HG03095 (cell line): ENCODE measurements around the gene ZNF438.
"Not testable (repeated sequence)": the region's sequence is repeated elsewhere in the genome, so short reads cannot be mapped to it uniquely, and the experiment has no call there.

Experiments used
- ATAC-seq: cut with Tn5 transposase; IDR thresholded peaks from one replicate; pipeline ENCODE4 v1.9.1; 2021; ENCODE audit warnings: moderate library complexity; ENCODE audit not compliant: unreplicated experiment

Gene ZNF438

DNA sequence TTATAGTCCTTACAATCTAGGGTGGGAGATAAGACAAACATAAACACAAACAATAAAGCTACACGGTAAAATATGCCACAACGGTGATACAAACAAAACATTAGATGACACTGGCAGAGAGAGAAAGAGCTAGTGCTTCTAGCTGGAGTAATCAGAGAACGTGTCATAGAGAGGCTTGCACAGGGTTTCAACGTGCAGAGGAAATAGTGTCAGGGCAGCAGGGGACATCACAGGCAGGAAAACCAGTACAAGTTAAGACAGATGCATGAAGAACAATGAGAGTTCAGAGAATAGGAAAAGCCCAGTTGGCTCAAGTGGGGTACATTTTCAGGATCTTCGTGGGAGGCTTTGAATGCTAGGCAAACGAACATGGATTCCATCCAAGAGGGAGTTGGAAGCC lies 91.4 kb downstream of the ZNF438 start:
- ATAC-seq, result no peak

DNA sequence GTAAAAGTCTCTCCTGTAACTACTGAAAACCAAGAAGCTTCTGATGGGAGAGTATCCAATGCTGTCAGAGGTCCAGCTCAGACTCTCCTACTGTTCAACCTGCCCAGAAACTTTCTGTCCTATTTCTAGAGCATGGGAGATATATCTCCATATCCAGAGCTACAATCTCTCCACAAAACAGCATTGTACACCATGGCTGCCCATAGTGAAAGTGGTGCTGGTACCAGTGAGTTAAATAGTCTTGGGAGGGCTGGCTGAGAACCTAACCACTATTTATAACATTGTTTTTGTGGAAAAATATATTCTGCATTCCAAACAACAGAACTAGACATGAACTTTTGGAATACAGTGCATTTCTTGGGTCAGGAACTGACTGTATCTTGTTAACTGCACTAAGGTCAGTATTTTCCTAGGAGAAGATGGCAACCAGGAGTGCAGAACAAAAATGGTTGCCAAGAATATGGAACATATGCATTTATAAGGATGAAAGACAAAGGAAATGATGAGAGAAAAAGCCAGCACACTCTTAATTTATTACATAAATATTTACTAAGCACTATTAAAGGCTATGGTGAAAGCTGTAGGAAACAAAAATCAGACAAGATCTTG lies 91.9 kb downstream of the ZNF438 start:
- no peak for ATAC-seq

DNA sequence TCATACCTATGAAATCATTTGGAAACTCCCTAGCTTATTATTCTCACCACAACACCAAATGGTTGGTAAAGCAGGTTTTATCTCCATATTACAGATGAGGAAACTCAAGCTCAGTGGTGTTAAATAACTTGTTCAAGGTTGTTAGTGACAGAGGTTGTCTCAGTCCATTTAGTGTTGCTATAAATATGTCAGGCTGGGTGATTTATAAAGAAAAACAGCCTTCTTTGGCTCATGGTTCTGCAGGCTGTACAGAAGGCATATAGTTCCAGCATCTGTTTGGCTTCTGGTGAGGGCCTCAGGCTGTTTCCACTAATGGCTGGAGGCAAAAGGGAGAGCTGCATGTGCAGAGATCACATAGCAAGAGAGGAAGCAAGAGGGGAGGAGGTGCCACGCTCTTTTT lies 96.6 kb downstream of the ZNF438 start:
- ATAC-seq, result no peak

DNA sequence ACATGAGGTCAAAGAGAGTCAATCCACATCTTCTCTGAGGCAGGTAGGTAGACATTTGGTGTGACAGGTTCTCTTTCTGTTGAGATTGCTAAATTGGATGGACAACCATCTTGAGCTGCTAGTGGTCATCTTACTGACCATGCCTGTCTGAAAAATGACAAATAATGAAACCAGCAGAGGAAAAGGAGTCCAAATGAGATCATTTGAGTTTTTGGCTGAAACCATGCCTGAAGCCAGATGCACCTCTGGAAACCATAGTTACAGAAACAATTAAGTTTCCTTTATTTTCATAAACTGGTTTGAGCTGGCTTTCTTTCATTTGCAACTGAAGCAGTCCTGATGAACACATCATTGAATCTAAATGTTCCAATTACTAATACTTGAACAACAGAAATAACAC lies 100.6 kb downstream of the ZNF438 start:
- no peak for ATAC-seq

DNA sequence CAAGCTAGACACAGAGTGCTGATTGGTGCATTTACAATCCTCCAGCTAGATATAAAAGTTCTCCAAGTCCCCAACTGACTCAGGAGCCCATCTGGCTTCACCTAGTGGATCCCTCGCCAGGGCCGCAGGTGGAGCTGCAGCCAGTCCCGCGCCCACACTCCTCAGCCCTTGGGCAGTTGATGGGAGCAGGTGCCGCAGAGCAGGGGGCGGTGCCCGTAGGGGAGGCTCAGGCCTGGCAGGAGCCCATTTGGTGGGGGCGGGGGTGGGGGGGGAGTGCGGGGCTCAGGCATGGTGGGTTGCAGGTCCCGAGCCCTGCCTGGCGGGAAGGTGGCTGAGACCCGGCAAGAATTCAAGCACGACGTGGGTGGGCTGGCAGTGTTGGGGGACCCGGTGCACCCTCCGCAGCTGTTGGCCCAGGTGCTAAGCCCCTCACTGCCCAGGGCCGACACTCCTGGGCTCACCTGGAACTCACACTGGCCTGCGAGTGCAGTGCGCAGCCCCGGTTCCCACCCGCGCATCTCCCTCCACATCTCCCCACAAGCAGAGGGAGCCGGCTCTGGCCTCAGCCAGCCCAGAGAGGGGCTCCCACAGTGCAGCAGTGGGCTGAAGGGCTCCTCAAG lies 101.7 kb downstream of the ZNF438 start:
- no peak for ATAC-seq

DNA sequence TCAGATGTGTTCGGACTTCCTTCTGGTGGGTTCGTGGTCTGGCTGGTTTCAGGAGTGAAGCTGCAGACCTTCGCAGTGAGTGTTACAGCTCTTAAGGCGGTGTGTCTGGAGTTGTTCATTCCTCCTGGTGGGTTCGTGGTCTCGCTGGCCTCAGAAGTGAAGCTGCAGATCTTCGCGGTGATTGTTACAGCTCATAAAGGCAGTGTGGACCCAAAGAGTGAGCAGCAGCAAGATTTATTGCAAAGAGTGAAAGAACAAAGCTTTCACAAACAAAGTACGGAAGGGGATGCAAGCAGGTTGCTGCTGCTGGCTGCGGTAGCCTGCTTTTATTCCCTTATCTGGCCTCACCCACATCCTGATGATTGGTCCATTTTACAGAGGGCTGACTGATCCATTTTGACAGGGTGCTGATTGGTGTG lies 102.3 kb downstream of the ZNF438 start:
- not testable (repeated sequence) for ATAC-seq

DNA sequence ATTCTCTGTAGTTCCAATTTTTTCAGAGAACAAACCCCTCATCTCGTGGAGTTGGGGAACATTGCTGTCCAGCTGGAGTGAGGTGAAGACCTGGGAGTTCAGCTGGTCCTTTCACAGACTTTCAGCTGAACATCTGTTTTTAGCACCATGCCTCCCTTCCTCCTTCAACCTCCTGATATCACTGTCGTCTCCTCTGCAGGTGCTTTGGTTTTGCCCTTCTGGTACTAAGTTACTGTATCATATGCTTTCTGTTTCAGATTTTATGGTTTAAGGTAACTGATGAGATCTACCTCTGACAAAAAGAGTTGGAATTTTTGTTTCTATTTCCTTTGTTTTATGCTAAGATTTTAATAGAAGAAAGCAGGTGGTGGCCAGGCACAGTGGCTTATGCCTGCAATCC lies 102.9 kb downstream of the ZNF438 start:
- ATAC-seq, result no peak

DNA sequence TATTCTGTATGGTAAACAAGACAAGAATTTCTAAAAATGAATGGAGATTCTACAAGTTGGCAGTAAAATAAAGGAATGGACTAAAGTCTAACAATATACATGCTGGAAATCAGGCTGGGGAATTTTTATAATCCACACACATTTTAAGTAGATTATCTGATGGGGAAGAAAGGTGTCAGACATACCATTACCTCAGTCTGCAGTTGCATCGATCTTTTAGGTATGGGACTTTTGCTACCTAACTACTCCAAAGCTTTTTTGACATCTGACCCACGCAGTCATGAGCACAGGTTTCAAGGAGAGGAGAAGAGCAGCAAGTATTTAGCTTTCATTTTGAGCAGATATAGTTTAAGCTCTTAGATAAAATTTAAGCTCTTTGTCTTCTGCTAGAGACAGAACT lies 113.0 kb downstream of the ZNF438 start:
- ATAC-seq, result no peak

DNA sequence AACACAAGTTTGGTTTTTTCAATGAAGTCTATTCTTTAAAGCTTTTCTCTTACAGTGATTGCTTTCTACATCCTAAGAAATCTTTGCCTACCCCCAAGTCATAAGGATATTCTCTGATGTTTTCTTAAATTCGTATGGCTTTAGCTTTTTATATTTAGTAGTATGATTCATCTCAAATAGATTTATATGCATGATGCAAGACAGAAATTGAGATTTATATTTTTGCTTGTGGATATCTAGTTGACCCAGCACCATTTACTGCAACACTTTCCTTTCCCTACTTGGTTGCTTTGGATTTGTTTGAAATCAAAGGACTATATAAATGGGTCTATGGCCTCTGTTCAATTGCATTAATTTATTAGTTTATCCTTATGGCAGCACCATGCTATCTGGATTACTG lies 113.9 kb downstream of the ZNF438 start:
- ATAC-seq, result no peak

DNA sequence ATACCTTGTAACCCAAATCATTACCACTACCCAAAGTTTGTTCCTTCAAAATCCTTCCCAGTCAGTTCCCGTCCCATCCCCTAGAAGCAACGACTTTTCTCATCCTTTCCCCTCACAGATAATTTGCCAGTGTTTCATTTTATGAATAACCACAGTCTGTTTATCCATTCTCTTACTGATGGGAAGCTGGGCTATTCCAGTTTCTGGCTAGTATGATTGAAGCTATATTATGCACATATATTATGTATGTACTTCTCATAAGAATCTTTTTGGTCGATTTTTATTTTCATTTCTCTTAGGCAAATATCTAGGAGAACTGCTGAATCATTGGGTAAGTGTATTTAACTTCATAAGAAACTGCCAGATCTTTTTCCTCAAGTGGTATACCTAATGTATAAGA lies 114.6 kb downstream of the ZNF438 start:
- no peak for ATAC-seq

DNA sequence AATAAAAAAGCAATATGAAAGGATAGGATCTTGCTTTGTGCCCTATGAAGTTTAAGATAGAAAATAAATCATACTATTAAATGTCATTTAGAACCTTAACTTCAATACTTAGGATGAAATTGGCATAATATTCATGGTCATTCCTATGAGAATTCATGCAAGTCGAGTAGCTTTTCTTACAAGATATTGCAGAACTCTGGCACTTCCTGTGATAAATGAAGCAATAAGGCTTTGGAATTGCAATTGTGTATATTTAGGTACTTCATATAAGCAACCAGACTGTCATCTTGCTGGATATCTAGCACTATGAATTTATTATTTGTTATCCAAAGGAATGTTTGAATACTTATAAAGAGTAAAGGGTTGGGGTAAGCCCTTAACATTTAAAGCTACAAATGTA lies 116.5 kb downstream of the ZNF438 start:
- no peak for ATAC-seq

DNA sequence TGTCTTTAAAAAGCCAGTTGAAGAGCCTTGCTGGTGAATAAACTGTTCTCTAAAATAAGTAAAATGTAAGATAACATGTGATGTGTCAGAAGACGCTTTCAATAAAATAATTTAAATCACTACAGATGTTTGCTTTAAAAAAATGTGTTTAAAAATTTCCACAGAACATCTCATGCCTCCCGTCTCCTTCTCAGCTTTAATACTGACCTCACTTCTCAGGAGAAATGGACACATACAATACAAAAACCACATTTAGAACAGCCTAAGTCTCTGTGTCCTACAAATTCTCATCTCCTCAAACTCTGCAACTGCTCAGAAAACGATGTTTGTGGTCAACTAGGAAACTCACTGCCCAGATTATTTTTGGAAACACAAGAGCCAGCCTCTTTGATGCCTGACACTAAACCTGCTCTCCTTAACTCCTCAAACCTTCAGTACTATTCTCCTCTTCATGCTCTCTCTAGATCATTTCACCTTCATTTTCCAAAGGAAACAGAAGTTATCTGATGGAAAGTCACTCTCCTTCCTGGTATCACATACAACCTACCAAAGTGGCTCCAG lies 120.3 kb downstream of the ZNF438 start:
- no peak for ATAC-seq

DNA sequence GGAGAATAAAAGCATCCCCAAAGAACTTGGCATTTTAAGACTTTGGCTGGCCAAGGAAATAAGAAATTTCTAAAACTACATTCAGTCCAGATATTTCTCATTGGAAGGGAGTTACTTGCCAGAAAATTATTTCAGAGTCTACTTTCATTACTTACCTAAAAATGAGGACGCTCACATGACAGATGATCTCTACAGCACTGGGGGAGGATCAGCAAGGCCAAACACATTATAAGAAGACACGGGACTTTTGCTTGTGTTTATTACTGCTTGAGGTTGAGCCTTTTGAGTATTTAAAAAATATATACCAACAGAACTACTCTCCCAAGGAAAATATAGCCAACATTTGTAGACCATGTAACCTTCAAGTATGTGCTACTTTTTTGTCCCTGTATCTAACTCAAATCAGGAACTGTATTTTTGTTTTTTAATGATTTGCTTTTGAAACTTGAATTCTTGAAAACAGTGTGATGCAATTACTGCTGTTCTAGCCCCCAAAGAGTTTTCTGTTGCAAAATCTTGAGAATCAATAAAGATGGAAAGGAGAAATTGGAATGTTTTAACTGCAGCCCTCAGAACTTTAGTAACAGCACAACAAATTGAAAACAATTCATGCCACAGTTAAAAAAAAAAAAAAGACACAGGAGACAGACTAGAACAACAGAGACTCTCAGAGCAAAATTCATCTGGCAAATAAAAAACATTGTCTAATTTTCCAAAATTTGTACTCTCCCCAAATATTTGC lies 128.1 kb downstream of the ZNF438 start:
- ATAC-seq, result no peak

DNA sequence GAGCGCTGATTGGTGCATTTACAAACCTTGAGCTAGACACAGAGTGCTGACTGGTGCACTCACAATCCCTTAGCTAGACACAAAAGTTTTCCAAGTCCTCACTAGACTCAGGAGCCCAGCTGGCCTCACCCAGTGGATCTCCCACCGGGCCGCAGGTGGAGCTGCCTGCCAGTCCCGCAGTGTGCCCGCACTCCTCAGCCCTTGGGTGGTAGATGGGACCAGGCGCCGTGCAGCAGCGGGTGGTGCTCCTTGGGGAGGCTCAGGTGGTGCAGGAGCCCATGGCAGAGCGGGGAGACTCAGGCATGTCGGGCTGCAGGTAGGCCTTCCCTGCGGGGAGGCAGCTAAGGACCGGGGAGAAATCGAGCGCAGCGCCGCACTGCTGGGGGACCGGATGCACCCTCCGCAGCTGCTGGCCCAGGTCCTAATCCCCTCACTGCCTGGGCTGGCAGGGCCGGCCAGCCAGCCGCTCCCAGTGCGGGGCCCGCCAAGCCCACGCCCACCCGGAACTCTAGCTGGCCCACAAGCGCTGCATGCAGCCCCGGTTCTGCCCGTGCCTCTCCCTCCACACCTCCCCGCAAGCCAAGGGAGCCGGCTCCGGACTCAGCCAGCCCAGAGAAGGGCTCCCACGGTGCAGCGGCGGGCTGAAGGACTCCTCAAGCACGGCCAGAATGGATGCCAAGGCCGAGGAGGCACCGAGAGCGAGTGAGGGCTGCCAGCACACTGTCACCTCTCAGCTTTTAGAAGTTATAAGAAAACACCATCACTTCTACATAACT lies 128.9 kb downstream of the ZNF438 start:
- no peak for ATAC-seq

DNA sequence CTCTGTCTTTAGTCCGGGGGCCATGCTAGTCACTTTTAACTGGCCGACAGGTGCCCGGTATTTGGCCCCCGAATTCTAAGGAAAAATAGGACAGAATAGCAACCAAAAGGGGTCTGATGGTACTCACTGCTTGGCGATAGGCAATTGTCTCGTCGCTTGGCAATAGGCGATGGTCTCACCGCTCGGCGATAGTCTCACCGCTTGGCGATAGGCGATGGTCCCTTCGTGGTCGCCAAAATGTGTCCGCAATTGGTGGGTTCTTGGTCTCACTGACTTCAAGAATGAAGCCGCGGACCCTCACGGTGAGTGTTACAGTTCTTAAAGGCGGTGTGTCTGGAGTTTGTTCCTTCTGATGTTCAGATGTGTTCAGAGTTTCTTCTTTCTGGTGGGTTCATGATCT lies 130.2 kb downstream of the ZNF438 start:
- not testable (repeated sequence) for ATAC-seq

DNA sequence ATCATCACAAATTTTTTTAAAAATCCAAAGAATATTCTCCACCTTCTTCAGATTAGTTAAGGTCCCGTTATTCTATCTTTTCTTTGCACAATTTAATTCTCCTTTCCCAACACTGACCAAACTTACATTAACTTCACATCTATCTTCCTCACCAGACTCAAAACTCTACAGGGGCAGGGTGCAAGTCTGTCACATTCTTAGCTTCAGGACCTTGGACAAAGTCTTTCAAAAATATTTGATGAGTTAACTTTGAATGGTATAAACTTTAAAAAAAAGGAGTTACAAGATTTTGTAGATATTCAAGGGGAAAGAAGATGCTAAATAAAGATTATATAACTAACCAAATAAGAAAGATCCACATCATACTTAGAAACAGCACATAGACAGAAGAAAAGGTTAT lies 132.7 kb downstream of the ZNF438 start:
- ATAC-seq, result no peak

DNA sequence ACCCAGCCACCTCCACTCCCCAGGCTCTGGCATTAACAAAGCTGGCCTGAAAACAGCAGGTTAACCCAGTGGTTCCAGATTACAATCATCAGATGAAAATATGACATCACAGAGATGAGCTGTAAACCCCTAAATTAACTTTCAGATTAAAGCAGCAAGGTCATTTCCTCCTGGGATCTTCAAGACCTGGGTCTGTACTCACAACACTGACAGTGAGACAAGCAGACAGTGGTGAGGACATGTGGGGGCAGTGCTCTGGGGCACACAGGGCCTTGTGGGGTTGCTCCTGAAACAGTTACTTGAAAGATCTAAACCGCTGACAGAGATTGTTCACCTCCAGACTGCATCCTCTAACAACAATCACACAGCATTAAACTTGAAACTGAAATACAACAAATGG lies 134.1 kb downstream of the ZNF438 start:
- ATAC-seq, result no peak

DNA sequence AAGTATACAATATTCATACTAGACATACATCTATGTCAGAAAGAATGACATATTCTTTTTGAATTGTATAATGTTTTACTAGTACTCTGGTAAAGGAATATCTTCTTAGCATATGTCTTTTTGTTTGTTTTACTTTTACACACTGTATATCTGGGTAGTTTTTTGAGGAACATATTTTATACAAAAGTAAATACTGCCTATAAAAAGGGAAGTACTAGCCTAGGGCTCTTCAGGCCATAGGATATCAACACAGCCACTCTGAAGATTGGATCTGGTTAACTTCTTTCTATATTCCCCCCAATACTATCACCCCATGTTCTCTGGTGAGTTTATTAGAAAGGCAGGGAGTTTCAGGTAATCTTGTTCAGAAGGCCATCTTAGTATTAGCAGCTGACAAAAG lies 134.6 kb downstream of the ZNF438 start:
- ATAC-seq, result no peak

DNA sequence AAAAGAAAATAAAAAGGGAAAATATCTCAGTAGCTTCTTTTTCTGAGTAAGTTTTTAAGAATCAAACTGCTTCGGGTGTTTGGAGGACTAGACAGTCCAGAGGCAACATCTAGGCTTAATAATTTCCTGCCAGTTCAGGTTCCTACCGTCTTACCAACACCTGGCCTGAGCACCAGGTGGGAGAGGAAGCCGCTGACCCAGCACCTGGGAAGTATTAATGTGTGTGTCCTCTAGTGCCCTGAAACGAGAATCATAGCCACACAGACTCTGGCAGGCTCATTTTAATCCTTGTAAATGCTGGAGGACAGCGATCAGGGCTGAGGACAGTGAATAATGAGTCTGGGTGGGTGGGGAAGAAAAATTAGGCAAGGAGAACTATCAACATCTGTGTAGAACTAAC lies 137.4 kb downstream of the ZNF438 start:
- ATAC-seq, result no peak

DNA sequence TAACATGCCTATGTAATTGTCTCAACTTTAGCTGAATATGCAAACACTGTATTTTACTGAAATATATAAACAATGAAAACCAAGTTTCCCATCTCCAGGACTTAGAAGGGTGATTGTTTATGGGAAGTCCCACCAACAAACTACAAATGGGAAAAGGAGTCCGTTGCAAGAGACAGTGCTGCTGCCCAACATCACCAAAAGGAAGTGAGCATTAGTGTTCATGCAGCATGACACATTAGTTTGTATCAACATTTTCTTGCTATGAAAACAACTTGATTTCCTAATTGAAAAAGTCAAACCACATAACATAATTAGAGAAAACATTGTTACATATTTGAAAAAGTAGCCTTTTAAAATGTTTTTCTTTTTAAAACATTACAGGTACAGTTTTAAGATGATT lies 138.5 kb downstream of the ZNF438 start:
- no peak for ATAC-seq

DNA sequence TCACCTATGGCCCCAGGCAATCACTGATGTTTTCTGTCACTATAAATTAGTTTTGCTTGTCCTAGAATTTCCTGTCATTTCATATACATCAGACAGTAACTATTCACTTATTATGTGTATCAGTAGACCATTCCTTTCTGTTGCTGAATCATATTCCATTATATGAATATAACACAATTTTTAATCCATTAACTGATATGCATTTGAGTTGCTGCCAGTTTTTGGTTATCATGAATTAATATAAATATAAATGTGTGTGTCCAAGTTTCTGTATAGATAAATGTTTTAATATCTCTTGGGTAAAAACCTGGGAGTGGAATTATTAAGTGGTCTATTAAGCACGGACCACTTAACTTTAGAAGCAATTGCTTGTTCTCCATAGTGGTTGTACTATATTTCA lies 143.8 kb downstream of the ZNF438 start:
- ATAC-seq, result no peak
